Activated CD8-positive, alpha-beta T cell treated with anti-CD3 and anti-CD28 coated beads, Interleukin-2, amount 10 ng/mL, durations not matched to agents 7 days and 5 days (primary cell): Measurements from ENCODE around the gene DNAJC17. TPM values are rescaled to one million over a fixed set of nuclear protein-coding genes. Genes with fewer than 3 reads are reported as not detected.

Source experiments
- ATAC-seq: fragments of 150-1000 bp; cut with Tn5 transposase; one replicate; pipeline ENCODE4 v1.10.0; 2021; ENCODE audit warnings: moderate library complexity
- CTCF ChIA-PET: fragments of 350-600 bp; sonication (Branson Sonifier 250); formaldehyde crosslinking; loops from one replicate; lab custom pipeline; 2021; ENCODE audit warnings: antibody characterized with exemption; lab: Charles Lee
- POLR2A ChIA-PET: fragments of 350-600 bp; sonication (Branson Sonifier 250); formaldehyde crosslinking; loops from one replicate; lab custom pipeline; 2021; ENCODE audit warnings: antibody characterized with exemption; lab: Charles Lee
- DNase-seq: peaks from one replicate; pipeline ENCODE4 v3.0.0-alpha.2; 2020
- H3K27ac Mint-ChIP-seq: one replicate; pipeline ENCODE4 v1.8.0; 2021; ENCODE audit warnings: mild to moderate bottlenecking, mixed read lengths
- H3K27me3 Mint-ChIP-seq: one replicate; pipeline ENCODE4 v1.8.0; 2021; ENCODE audit warnings: low read depth, mixed read lengths
- H3K36me3 Mint-ChIP-seq: one replicate; pipeline ENCODE4 v1.8.0; 2021; ENCODE audit warnings: low read depth, mixed read lengths
- H3K4me1 Mint-ChIP-seq: one replicate; pipeline ENCODE4 v1.8.0; 2021; ENCODE audit warnings: low read depth, mixed read lengths
- H3K4me3 Mint-ChIP-seq: one replicate; pipeline ENCODE4 v1.8.0; 2021; ENCODE audit warnings: mild to moderate bottlenecking, mixed read lengths
- H3K9me3 Mint-ChIP-seq: one replicate; pipeline ENCODE4 v1.8.0; 2022; ENCODE audit warnings: mixed read lengths; ENCODE audit not compliant: insufficient read depth
- total RNA-seq, 2 experiments: library from RNA; stranded (reverse); gene quantifications; one replicate each; pipeline ENCODE4 v1.2.3, GENCODE V29; 2021

The DNAJC17 gene
- total RNA-seq, 2 experiments from 2014 or later, result 42.9 to 47.2 TPM

GRCh38 chr15:40830884-40831283, 23.6 kb upstream of the DNAJC17 start:
- Mint-ChIP-seq H3K36me3 (no peaks in the 10 kb centered on the region), H3K27ac (no peak overlapping the region), H3K27me3 (peaks cover 8% of the 10 kb centered on the region), H3K9me3 (no peaks in the 10 kb centered on the region), H3K4me1 (no peaks in the 10 kb centered on the region), H3K4me3 (no peak overlapping the region)
- DNase-seq (no peak), ATAC-seq (no peak)
- CTCF ChIA-PET, result interaction anchor here (0.7 to 1.4 kb wide), 2 partner anchors 48 to 556 kb away, joined by 3 read pairs; no protein-coding TSS in a partner anchor
- POLR2A ChIA-PET, result no interaction called here

- DNase-seq, result no peak
- ChIA-PET CTCF (interaction anchor here (0.9 to 1.0 kb wide), 2 partner anchors 29 to 63 kb away, joined by 3 read pairs; no protein-coding TSS in a partner anchor), POLR2A (no interaction called here)
- no peaks in the 10 kb centered on the region for H3K9me3 Mint-ChIP-seq
- no peak for ATAC-seq
- no peaks in the 10 kb centered on the region for H3K4me1 Mint-ChIP-seq
- H3K27ac Mint-ChIP-seq, result no peak overlapping the region
- no peaks in the 10 kb centered on the region for H3K36me3 Mint-ChIP-seq
- peaks cover 9% of the 10 kb centered on the region for H3K27me3 Mint-ChIP-seq
- H3K4me3 Mint-ChIP-seq, result no peak overlapping the region
These were observed 21.8 kb upstream of the DNAJC17 start for GRCh38 chr15:40829115-40829514.

GRCh38 chr15:40828447-40829036, 21.3 kb upstream of the DNAJC17 start, which contains the start of gene PPP1R14D:
Gene PPP1R14D, minus strand, starts transcription at chr15:40828708. Its CDS starts 67 bp downstream, at chr15:40828641.
- Mint-ChIP-seq H3K9me3 (no peaks in the 10 kb centered on the region), H3K4me3 (no peak within 1 kb of the TSS), H3K4me1 (no peaks in the 10 kb centered on the region), H3K36me3 (no peaks in the 10 kb centered on the region), H3K27me3 (peaks cover 10% of the 10 kb centered on the region), H3K27ac (no peak within 1 kb of the TSS)
- POLR2A ChIA-PET, result no interaction called here
- ATAC-seq (no peak), DNase-seq (no peak)
- CTCF ChIA-PET, result interaction anchor here (0.9 to 1.0 kb wide), 3 partner anchors 30 to 65 kb away, joined by 3 read pairs; no protein-coding TSS in a partner anchor

GRCh38 chr15:40826423-40827075, 19.3 kb upstream of the DNAJC17 start:
- Mint-ChIP-seq H3K9me3 (no peaks in the 10 kb centered on the region), H3K27me3 (peaks cover 5% of the 10 kb centered on the region), H3K4me1 (no peaks in the 10 kb centered on the region), H3K4me3 (no peak overlapping the region), H3K27ac (no peak overlapping the region), H3K36me3 (no peaks in the 10 kb centered on the region)
- no peak for DNase-seq
- ChIA-PET POLR2A (interaction anchor here (0.7 kb wide), 1 partner anchor 112 kb away, joined by 3 read pairs; no protein-coding TSS in a partner anchor), CTCF (interaction anchor here (1.7 kb wide), 1 partner anchor 32 kb away, joined by 5 read pairs; no protein-coding TSS in a partner anchor)
- ATAC-seq, result no peak

- DNase-seq (no peak), ATAC-seq (no peak)
- ChIA-PET CTCF (interaction anchor here (1.7 kb wide), 1 partner anchor 33 kb away, joined by 5 read pairs; no protein-coding TSS in a partner anchor), POLR2A (interaction anchor here (0.7 kb wide), 1 partner anchor 112 kb away, joined by 3 read pairs; no protein-coding TSS in a partner anchor)
- H3K27me3 Mint-ChIP-seq, result peaks cover 5% of the 10 kb centered on the region
- H3K9me3 Mint-ChIP-seq, result no peaks in the 10 kb centered on the region
- no peaks in the 10 kb centered on the region for H3K36me3 Mint-ChIP-seq
- no peak overlapping the region for H3K27ac Mint-ChIP-seq
- H3K4me3 Mint-ChIP-seq, result no peak overlapping the region
- no peaks in the 10 kb centered on the region for H3K4me1 Mint-ChIP-seq
These were observed 18.6 kb upstream of the DNAJC17 start for GRCh38 chr15:40825661-40826422.

- H3K36me3 Mint-ChIP-seq, result no peaks in the 10 kb centered on the region
- ATAC-seq (no peak), DNase-seq (no peak)
- H3K4me1 Mint-ChIP-seq, result no peaks in the 10 kb centered on the region
- CTCF ChIA-PET, result no interaction called here
- H3K9me3 Mint-ChIP-seq, result no peaks in the 10 kb centered on the region
- POLR2A ChIA-PET, result no interaction called here
- no peak overlapping the region for H3K4me3 Mint-ChIP-seq
- no peak overlapping the region for H3K27ac Mint-ChIP-seq
- peaks cover 5% of the 10 kb centered on the region for H3K27me3 Mint-ChIP-seq
These were observed 16.5 kb upstream of the DNAJC17 start for GRCh38 chr15:40823572-40824343.

GRCh38 chr15:40821195-40821594, 13.9 kb upstream of the DNAJC17 start:
- ChIA-PET POLR2A (no interaction called here), CTCF (no interaction called here)
- Mint-ChIP-seq H3K36me3 (no peaks in the 10 kb centered on the region), H3K9me3 (no peaks in the 10 kb centered on the region), H3K4me3 (no peak overlapping the region), H3K27me3 (peaks cover 3% of the 10 kb centered on the region), H3K4me1 (no peaks in the 10 kb centered on the region), H3K27ac (no peak overlapping the region)
- DNase-seq, result no peak
- ATAC-seq, result no peak

- ATAC-seq (no peak), DNase-seq (no peak)
- CTCF ChIA-PET, result interaction anchor here (0.7 to 1.0 kb wide), 2 partner anchors 38 to 75 kb away, joined by 3 read pairs; partner anchors contain the start of gene VPS18
- POLR2A ChIA-PET, result no interaction called here
- Mint-ChIP-seq H3K9me3 (no peaks in the 10 kb centered on the region), H3K27me3 (peaks cover 1% of the 10 kb centered on the region), H3K36me3 (peaks cover 10% of the 10 kb centered on the region), H3K4me1 (no peaks in the 10 kb centered on the region), H3K4me3 (no peak overlapping the region), H3K27ac (no peak overlapping the region)
These were observed 11.8 kb upstream of the DNAJC17 start for GRCh38 chr15:40819048-40819447.

- Mint-ChIP-seq H3K4me3 (no peak overlapping the region), H3K27me3 (no peaks in the 10 kb centered on the region), H3K27ac (no peak overlapping the region), H3K9me3 (no peaks in the 10 kb centered on the region), H3K4me1 (no peaks in the 10 kb centered on the region), H3K36me3 (peaks cover 23% of the 10 kb centered on the region)
- POLR2A ChIA-PET, result interaction anchor here (0.7 kb wide), 1 partner anchor 28 kb away, joined by 3 read pairs; no protein-coding TSS in a partner anchor
- no peak for DNase-seq
- CTCF ChIA-PET, result interaction anchor here (0.6 to 0.8 kb wide), 2 partner anchors 136 to 302 kb away, joined by 3 read pairs; no protein-coding TSS in a partner anchor
- no peak for ATAC-seq
These were observed 7.9 kb upstream of the DNAJC17 start for GRCh38 chr15:40815042-40815698.

- CTCF ChIA-PET, result no interaction called here
- POLR2A ChIA-PET, result interaction anchor here (0.6 kb wide), 2 partner anchors 422 to 1531 kb away, joined by 3 read pairs; no protein-coding TSS in a partner anchor
- H3K9me3 Mint-ChIP-seq, result no peaks in the 10 kb centered on the region
- ATAC-seq (no peak), DNase-seq (no peak)
- no peak overlapping the region for H3K4me3 Mint-ChIP-seq
- H3K36me3 Mint-ChIP-seq, result peaks cover 27% of the 10 kb centered on the region
- no peak overlapping the region for H3K27ac Mint-ChIP-seq
- peaks cover 14% of the 10 kb centered on the region for H3K4me1 Mint-ChIP-seq
- no peaks in the 10 kb centered on the region for H3K27me3 Mint-ChIP-seq
These were observed 5.6 kb upstream of the DNAJC17 start for GRCh38 chr15:40812721-40813425.
